Bronchial smooth muscle cell (primary cell): ENCODE data around the gene TADA3. TPM values are rescaled to one million over a fixed set of nuclear protein-coding genes. Genes with fewer than 3 reads are reported as not detected.

ENCODE experiments used
- total RNA-seq: library from RNA; depleted of rRNA; stranded (reverse); fragments of >200 nt; gene quantifications from 2 replicates; pipeline ENCODE4 v1.2.1, GENCODE V29; 2014

TADA3 gene
- total RNA-seq = 39.2 and 62.9 TPM in 2 replicates

DNA sequence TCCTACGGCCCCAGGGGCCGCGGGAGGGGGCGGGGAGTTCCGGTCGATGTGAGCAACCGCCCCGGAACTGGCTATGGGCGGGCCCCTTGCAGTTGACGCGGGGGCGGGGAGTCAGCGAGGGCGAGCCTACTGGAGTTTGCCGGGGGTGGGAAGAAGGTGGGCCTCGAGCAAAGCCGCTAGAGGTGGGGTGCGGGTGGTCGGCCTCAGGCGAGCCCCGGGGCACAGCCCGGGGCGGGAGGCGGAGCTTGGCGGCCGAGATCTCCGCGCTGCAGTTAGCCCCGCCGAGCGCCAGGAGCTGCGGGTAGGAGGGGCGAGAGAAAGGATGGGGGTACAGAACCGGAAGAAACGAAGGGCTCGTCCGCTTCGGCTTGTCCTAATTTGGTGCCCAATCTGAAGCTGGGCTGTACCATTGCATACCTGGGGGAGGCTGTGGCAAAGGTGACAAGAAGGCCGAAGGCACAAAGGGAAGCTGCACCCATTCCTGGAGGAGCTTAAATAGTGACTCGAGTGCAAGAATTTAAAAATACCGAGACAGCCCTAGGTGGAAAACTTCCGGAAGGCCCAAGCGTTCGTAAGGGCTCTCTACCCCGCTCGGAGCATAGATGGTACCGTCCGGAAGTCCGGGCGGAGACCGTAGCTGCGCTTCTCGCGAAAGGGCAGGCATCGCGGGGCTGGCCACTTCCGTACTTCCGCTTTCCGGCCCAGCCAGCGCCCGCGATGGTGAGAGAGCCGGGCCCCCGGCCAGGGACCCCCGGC is at the start of gene TADA3, which contains the start of gene ARPC4:
TADA3 (minus strand) TSS at position 69 of the 756 bp plus-strand sequence. CDS start 1,007 bp downstream, outside the sequence.
ARPC4 (plus strand) TSS at position 678 of the 756 bp plus-strand sequence; CDS start at position 718, 40 bp downstream.

GRCh38 chr3:9809615-9810432 is 17.6 kb upstream of the TADA3 start, which contains the start of gene TTLL3:
TSS of gene TTLL3 (plus strand) at chr3:9810262. CDS start at chr3:9810662, 400 bp downstream.

GRCh38 chr3:9769426-9770275 is 22.6 kb downstream of the TADA3 start, which contains the start of gene CAMK1:
TSS of gene CAMK1 (minus strand) at chr3:9769947. CDS start at chr3:9767749, 2,198 bp downstream.

DNA sequence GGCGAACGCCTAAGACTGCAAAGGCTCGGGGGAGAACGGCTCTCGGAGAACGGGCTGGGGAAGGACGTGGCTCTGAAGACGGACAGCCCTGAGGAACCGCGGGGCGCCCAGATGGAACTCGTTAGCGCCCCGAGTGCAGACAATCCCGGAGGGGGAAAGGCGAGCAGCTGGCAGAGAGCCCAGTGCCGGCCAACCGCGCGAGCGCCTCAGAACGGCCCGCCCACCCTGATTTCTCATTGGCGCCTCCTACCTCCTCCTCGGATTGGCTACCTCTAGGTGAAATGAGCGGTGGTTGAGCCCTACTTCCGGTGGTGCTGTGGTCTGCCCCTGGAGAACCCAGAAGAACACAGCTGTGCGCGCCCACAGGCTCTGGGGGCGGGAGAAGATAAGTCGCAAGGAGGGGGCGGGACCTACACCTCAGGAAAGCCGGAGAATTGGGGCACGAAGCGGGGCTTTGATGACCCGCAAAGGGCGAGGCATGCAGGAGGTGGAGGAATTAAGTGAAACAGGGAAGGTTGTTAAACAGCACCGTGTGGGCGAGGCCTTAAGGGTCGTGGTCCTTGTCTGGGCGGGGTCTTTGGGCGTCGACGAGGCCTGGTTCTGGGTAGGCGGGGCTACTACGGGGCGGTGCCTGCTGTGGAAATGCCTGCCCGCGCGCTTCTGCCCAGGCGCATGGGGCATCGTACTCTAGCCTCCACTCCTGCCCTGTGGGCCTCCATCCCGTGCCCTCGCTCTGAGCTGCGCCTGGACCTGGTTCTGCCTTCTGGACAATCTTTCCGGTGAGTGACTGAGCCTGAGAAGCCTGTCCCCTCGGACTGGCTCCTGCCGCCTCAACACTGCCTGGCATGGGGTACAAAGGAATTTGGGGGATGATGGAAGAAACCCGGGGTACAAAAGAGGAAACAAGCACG is 42.4 kb downstream of the TADA3 start, which contains the start of gene OGG1:
OGG1 (plus strand) TSS at position 308 of the 911 bp plus-strand sequence; CDS start at position 643, 335 bp downstream.

GRCh38 chr3:9731206-9732079 is 60.8 kb downstream of the TADA3 start, which contains the start of gene BRPF1:
TSS of gene BRPF1 (plus strand) at chr3:9731735. CDS start at chr3:9734141, 2,406 bp downstream.

Other genes starting within 250 kb of the TADA3 start
- under 0.01 TPM in 2 replicates for gene LHFPL4, start 238.7 kb downstream of the TADA3 start, total RNA-seq
- gene MTMR14, start 143.0 kb downstream of the TADA3 start, total RNA-seq = 30.1 and 39.3 TPM in 2 replicates
- gene CPNE9, start 88.6 kb downstream of the TADA3 start, total RNA-seq = under 0.01 TPM in 1 of 2 replicates, not detected in the other
- 10.1 and 14.3 TPM in 2 replicates for gene BRPF1, start 60.7 kb downstream of the TADA3 start, total RNA-seq
- 23.5 and 24.7 TPM in 2 replicates for gene OGG1, start 42.5 kb downstream of the TADA3 start, total RNA-seq
- 38.5 and 52.0 TPM in 2 replicates for gene CAMK1, start 22.5 kb downstream of the TADA3 start, total RNA-seq
- gene ARPC4, start 609 bp upstream of the TADA3 start, total RNA-seq = 168 and 191 TPM in 2 replicates
- gene TTLL3, start 17.8 kb upstream of the TADA3 start, total RNA-seq = 20.3 and 43.4 TPM in 2 replicates
- gene RPUSD3, start 51.5 kb upstream of the TADA3 start, total RNA-seq = 19.5 and 19.7 TPM in 2 replicates
- gene CIDEC, start 87.8 kb upstream of the TADA3 start, total RNA-seq = not detected in 2 replicates
- gene JAGN1, start 98.1 kb upstream of the TADA3 start, total RNA-seq = 26.3 and 43.4 TPM in 2 replicates
- gene IL17RE, start 110.4 kb upstream of the TADA3 start, total RNA-seq = 0.52 and 0.63 TPM in 2 replicates
- gene IL17RC, start 124.6 kb upstream of the TADA3 start, total RNA-seq = 25.4 and 37.8 TPM in 2 replicates
- gene CRELD1, start 141.4 kb upstream of the TADA3 start, total RNA-seq = 20.0 and 45.3 TPM in 2 replicates
- gene PRRT3, start 159.9 kb upstream of the TADA3 start, total RNA-seq = 1.9 and 3.0 TPM in 2 replicates
- gene EMC3, start 194.4 kb upstream of the TADA3 start, total RNA-seq = 67.1 and 70.9 TPM in 2 replicates
- gene FANCD2, start 234.0 kb upstream of the TADA3 start, total RNA-seq = 1.0 and 3.6 TPM in 2 replicates